ENCODE results near the gene PSG11.
"Not testable (repeated sequence)": the region's sequence is repeated elsewhere in the genome, so short reads cannot be mapped to it uniquely, and the experiment has no call there.

The PSG11 gene

GRCh38 chr19:43026369-43026768, at the start of gene PSG11:
Gene PSG11 (minus strand): TSS chr19:43026469. CDS start chr19:43026372, 97 bp downstream.
- not testable (repeated sequence) for H3K36me3 ChIP-seq (ENCODE audit: control insufficient read depth, insufficient read depth, low read length); H3K4me1 ChIP-seq; H2AFZ ChIP-seq; H3K27ac ChIP-seq; H3K79me2 ChIP-seq; H3K9me3 ChIP-seq (ENCODE audit: control insufficient read depth, low read length); H3K4me2 ChIP-seq (ENCODE audit: low read length); H3K9ac ChIP-seq; H3K27me3 ChIP-seq (ENCODE audit: control insufficient read depth, insufficient read depth, low read length); H3K4me3 ChIP-seq (ENCODE audit: low read depth, low read length)

GRCh38 chr19:43062418-43062817, 36.1 kb upstream of the PSG11 start:
- not testable (repeated sequence) for H3K4me3 ChIP-seq (ENCODE audit: low read depth, low read length); H3K27me3 ChIP-seq (ENCODE audit: control insufficient read depth, insufficient read depth, low read length); H3K4me1 ChIP-seq; H3K79me2 ChIP-seq; H3K4me2 ChIP-seq (ENCODE audit: low read length); H2AFZ ChIP-seq; H3K9me3 ChIP-seq (ENCODE audit: control insufficient read depth, low read length); H3K27ac ChIP-seq; H3K36me3 ChIP-seq (ENCODE audit: control insufficient read depth, insufficient read depth, low read length); H3K9ac ChIP-seq

GRCh38 chr19:43061326-43061725, 35.1 kb upstream of the PSG11 start:
- not testable (repeated sequence) for H2AFZ ChIP-seq; H3K27me3 ChIP-seq (ENCODE audit: control insufficient read depth, insufficient read depth, low read length); H3K4me2 ChIP-seq (ENCODE audit: low read length); H3K9me3 ChIP-seq (ENCODE audit: control insufficient read depth, low read length); H3K4me1 ChIP-seq; H3K36me3 ChIP-seq (ENCODE audit: control insufficient read depth, insufficient read depth, low read length); H3K9ac ChIP-seq; H3K27ac ChIP-seq; H3K4me3 ChIP-seq (ENCODE audit: low read depth, low read length); H3K79me2 ChIP-seq

GRCh38 chr19:43060254-43060653, 34.0 kb upstream of the PSG11 start:
- not testable (repeated sequence) for H3K4me2 ChIP-seq (ENCODE audit: low read length); H3K27ac ChIP-seq; H3K4me1 ChIP-seq; H3K9me3 ChIP-seq (ENCODE audit: control insufficient read depth, low read length); H3K9ac ChIP-seq; H3K36me3 ChIP-seq (ENCODE audit: control insufficient read depth, insufficient read depth, low read length); H3K4me3 ChIP-seq (ENCODE audit: low read depth, low read length); H3K79me2 ChIP-seq; H3K27me3 ChIP-seq (ENCODE audit: control insufficient read depth, insufficient read depth, low read length); H2AFZ ChIP-seq

- not testable (repeated sequence) for H3K4me1 ChIP-seq; H3K4me2 ChIP-seq (ENCODE audit: low read length); H3K9ac ChIP-seq; H2AFZ ChIP-seq; H3K4me3 ChIP-seq (ENCODE audit: low read depth, low read length); H3K27me3 ChIP-seq (ENCODE audit: control insufficient read depth, insufficient read depth, low read length); H3K79me2 ChIP-seq; H3K27ac ChIP-seq; H3K9me3 ChIP-seq (ENCODE audit: control insufficient read depth, low read length); H3K36me3 ChIP-seq (ENCODE audit: control insufficient read depth, insufficient read depth, low read length)
These were observed 33.2 kb upstream of the PSG11 start for GRCh38 chr19:43059482-43059881.

GRCh38 chr19:43058440-43058839, 32.2 kb upstream of the PSG11 start:
- not testable (repeated sequence) for H3K4me3 ChIP-seq (ENCODE audit: low read depth, low read length); H3K27ac ChIP-seq; H3K9me3 ChIP-seq (ENCODE audit: control insufficient read depth, low read length); H3K9ac ChIP-seq; H2AFZ ChIP-seq; H3K27me3 ChIP-seq (ENCODE audit: control insufficient read depth, insufficient read depth, low read length); H3K4me2 ChIP-seq (ENCODE audit: low read length); H3K4me1 ChIP-seq; H3K36me3 ChIP-seq (ENCODE audit: control insufficient read depth, insufficient read depth, low read length); H3K79me2 ChIP-seq

GRCh38 chr19:43047966-43048365, 21.7 kb upstream of the PSG11 start:
- H3K4me1 ChIP-seq; H3K27me3 ChIP-seq (ENCODE audit: control insufficient read depth, insufficient read depth, low read length); H3K4me2 ChIP-seq (ENCODE audit: low read length); H3K36me3 ChIP-seq (ENCODE audit: control insufficient read depth, insufficient read depth, low read length); H3K79me2 ChIP-seq; H3K27ac ChIP-seq; H3K9me3 ChIP-seq (ENCODE audit: control insufficient read depth, low read length); H3K9ac ChIP-seq; H3K4me3 ChIP-seq (ENCODE audit: low read depth, low read length); H2AFZ ChIP-seq: not testable (repeated sequence)

- not testable (repeated sequence) for H3K9me3 ChIP-seq (ENCODE audit: control insufficient read depth, low read length); H3K4me3 ChIP-seq (ENCODE audit: low read depth, low read length); H3K4me2 ChIP-seq (ENCODE audit: low read length); H3K27ac ChIP-seq; H2AFZ ChIP-seq; H3K9ac ChIP-seq; H3K27me3 ChIP-seq (ENCODE audit: control insufficient read depth, insufficient read depth, low read length); H3K4me1 ChIP-seq; H3K36me3 ChIP-seq (ENCODE audit: control insufficient read depth, insufficient read depth, low read length); H3K79me2 ChIP-seq
These were observed 20.3 kb upstream of the PSG11 start for GRCh38 chr19:43046578-43046977.

- H3K36me3 ChIP-seq (ENCODE audit: control insufficient read depth, insufficient read depth, low read length); H3K27ac ChIP-seq; H3K9me3 ChIP-seq (ENCODE audit: control insufficient read depth, low read length); H3K27me3 ChIP-seq (ENCODE audit: control insufficient read depth, insufficient read depth, low read length); H3K4me1 ChIP-seq; H3K79me2 ChIP-seq; H2AFZ ChIP-seq; H3K9ac ChIP-seq; H3K4me3 ChIP-seq (ENCODE audit: low read depth, low read length); H3K4me2 ChIP-seq (ENCODE audit: low read length): not testable (repeated sequence)
These were observed 17.4 kb upstream of the PSG11 start for GRCh38 chr19:43043492-43044180.

GRCh38 chr19:43031645-43032044, 5.4 kb upstream of the PSG11 start:
- H3K36me3 ChIP-seq (ENCODE audit: control insufficient read depth, insufficient read depth, low read length); H3K4me3 ChIP-seq (ENCODE audit: low read depth, low read length); H3K27me3 ChIP-seq (ENCODE audit: control insufficient read depth, insufficient read depth, low read length); H3K27ac ChIP-seq; H3K9me3 ChIP-seq (ENCODE audit: control insufficient read depth, low read length); H2AFZ ChIP-seq; H3K79me2 ChIP-seq; H3K4me2 ChIP-seq (ENCODE audit: low read length); H3K4me1 ChIP-seq; H3K9ac ChIP-seq: not testable (repeated sequence)

Data from parathyroid adenoma (tissue), 2 donors.